Stimulated activated CD4-positive, alpha-beta T cell treated with anti-CD3 and anti-CD28 coated beads, Interleukin-1b, Interleukin-23, amount 100 ng/mL, for 1 hour (primary cell): ENCODE results near the gene USP19.

Experiments
- DNase-seq, 2 donors: peaks; one replicate each; pipeline ENCODE4 v3.0.0-alpha.2; 2020; ENCODE audit warnings: low read depth in 2 of 2

The USP19 gene, protein sequence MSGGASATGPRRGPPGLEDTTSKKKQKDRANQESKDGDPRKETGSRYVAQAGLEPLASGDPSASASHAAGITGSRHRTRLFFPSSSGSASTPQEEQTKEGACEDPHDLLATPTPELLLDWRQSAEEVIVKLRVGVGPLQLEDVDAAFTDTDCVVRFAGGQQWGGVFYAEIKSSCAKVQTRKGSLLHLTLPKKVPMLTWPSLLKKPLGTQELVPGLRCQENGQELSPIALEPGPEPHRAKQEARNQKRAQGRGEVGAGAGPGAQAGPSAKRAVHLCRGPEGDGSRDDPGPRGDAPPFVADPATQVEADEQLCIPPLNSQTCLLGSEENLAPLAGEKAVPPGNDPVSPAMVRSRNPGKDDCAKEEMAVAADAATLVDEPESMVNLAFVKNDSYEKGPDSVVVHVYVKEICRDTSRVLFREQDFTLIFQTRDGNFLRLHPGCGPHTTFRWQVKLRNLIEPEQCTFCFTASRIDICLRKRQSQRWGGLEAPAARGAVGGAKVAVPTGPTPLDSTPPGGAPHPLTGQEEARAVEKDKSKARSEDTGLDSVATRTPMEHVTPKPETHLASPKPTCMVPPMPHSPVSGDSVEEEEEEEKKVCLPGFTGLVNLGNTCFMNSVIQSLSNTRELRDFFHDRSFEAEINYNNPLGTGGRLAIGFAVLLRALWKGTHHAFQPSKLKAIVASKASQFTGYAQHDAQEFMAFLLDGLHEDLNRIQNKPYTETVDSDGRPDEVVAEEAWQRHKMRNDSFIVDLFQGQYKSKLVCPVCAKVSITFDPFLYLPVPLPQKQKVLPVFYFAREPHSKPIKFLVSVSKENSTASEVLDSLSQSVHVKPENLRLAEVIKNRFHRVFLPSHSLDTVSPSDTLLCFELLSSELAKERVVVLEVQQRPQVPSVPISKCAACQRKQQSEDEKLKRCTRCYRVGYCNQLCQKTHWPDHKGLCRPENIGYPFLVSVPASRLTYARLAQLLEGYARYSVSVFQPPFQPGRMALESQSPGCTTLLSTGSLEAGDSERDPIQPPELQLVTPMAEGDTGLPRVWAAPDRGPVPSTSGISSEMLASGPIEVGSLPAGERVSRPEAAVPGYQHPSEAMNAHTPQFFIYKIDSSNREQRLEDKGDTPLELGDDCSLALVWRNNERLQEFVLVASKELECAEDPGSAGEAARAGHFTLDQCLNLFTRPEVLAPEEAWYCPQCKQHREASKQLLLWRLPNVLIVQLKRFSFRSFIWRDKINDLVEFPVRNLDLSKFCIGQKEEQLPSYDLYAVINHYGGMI (N-terminal part only)

DNA sequence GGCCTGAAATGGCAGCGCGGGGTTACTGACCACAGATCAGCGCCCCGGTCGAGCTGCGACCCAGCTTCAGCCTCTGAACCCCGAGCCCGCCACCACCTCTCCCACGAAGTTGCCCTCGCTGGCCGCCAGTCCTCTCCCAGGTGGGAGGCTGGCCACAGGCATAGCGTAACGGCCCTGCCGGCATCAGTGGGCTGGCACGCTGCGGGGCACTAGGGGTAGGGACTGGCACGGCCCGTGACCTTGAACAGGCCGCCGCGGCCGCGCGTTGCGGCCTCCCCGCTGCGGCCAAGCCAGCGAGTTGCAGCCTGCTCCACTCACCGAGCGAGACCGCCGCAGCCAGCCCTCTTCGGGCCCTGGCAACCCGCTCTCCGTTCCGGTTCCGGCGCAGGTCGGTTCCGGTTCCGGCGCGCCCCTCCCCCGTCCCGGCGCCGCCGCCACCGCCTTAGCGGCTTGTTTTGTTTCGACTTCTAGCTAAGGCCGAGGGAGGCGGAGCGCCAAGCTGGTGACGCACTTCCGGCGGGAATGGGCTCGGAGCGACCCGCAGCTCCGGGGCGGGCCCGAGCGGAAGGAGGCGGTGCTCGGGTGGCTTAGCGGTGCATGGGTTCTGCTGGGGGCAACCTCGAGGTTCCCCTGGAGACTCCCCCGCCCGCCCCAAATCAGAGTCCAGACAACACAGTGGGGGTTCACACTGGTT lies at the start of gene USP19:
Gene USP19 (minus strand): TSS at position 386 of the 694 bp plus-strand sequence. CDS start 1,678 bp downstream, outside the sequence.
- DNase-seq: peak; percentile 80 to 86

DNA sequence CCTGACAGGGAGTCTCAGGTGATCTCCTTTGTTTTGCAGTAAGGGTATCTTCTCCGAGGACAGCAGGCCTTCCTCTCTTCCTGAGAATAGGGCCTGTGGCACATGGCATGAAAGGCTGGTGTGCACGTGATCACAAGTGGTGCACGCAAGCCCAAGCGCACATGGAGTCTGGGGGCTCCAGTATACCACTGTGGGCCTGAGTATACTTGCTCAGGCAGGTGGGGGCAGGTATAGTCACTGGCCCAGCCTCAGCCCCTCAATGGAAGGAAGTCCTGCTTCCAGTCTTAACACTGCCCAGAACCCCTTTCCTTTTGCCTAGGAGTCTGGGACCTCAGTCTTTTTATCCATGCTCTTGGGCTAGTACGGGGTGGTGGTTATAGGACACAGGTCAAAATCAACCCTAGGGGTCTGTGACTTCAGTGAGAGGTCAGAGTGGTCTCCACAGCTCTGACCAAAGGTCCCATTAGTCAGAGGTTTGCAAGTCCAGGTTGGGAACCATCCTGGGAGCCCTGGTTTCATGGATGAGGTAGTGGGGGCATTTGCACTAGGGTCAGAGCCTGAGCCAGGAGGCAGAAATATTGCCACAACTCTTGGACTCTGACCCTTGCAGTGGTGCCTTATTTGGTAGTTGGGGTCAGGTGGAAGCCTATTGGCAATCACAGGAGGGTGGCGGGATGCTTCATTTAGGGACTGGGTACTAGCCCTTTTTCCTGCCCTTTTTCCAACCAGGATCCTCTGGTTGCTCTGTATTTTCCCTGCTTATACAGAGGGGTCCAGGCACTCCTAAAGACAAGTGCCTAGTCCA lies 46.3 kb upstream of the USP19 start:
- DNase-seq: no peak

DNA sequence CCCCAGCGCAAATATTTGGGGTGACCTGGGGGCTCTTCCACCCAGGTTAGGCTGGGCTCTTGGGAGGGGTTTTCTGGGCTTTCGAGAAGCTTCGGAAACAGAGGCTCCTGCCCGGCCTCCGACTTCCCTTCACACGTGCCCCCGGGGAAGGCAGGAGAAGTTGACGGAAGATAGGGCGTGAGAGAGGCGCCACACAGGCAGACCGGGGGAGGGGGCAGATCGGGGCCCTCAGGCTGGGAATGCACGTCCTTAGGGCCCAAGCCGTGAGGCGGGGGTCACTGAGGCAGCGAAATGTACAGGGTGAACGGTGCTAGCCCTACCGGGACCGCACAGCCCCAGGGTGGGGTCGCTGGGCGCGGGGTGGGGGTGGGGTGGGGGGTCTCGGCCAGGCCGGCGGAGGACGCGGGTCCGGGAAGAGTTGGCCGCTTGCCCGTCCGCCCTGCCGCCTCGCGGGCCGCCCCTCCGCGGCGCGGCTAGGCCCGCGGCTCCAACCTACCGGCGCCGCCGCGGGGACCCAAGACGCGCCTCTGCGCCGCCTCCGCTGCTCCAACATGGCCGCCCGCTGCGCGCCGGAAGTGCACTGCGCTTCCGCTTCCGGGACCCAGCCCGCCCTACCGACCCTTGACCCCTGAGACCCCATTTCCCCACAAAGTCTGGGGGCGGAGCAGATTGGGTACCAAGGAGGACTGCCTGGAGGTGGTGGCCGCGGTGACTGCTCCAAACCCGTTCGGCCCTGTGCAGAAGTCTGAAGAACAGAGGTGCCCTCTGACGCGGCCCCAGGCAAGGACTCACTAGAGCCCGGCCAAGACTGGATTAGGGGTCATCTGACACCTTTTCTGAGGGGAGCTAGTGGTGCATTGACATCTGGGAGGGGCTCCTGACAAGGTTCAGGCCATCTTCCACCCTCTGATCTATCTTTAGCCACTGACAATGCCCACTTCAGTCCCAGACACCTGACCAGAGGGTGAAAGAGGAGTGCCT lies 45.4 kb upstream of the USP19 start, which contains the start of gene CCDC71:
Gene CCDC71 (minus strand): TSS at position 561 of the 981 bp plus-strand sequence. CDS start 2,123 bp downstream, outside the sequence.
- peak; percentile 23 to 56 for DNase-seq

DNA sequence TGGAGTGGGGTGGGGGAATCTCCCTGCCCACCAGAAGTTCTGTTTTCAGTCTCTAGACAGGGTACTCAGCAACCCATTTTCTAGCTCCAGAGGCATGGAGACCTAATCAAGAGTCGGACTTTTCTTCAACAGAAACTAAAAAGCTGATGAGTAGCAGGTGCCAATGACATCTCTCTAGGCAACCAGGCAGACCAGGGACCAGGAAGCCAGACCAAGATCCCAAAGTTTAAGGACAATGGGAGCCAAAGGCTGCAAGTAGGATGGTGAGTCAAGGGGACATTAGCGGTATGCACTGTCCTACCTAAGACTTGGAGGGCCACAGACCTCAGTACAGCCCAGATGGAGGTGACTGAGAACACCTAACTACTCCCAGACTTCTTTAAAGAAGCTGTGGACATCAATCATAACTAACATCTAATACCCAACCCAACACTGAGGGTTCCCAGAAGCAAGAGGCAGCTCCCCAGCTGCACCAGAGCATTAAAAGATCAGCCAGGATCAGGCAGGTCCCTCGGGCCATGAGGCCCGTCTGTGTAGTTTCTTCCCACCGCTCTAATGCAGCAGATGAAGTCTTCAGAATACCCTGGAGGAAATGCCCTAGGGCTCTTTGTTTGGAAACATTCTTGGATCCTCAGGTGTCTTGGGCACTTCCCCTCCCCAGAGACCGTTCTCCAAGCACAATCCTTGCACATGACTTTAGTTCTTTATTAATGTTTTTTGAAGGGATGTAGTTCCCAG lies 44.5 kb upstream of the USP19 start:
- DNase-seq: no peak

DNA sequence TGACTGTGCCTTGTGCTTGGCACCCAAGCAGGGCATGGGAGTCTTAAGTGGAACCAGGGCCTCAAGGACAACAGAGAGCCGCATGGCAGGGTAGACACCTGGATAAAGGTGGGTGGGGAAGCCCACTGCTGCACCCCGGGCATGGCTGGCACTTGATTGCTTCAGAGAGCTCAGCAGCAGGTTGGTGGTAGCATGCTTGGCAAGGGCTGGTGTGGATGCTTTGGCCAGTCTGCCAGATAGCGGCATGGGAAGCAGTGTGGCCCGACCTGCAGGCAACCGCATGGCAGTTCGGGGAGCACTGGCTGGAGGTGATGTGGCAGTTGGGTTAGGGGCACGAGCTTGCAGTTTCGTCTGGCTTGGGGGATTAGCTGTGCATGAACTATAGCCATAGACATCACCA lies 43.0 kb upstream of the USP19 start:
- DNase-seq: no peak

DNA sequence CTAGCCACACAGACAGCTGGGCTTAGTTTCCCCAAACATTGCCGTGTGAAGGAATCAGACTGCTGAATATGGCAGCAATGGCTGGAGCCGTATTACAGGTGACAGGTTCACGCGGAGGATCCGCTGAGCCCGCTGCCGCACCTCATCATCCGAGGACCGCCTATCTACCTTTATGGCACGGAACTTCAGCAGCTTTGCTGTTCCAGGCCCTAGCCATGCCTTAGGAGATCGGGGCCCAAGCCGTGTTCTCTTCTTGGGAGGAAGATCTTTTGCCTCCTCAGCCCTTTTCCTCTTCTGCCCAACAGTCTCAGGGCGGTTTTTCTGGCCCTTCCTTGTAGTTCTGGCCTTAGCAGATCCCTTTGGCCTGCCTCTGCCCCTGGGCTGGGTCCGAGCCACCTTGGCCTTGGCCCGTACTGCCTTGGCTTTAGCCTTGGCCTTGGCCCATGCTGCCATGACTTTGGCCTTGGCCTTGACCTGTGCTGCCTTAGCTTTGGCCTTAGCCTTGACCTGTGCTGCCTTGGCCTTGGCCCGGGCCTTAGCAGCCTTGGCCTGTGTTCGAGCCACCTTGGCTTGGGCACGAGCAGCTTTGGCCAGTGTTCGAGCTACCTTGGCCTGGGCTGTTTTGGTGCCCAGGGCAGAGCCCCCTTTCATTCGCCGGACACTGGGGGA lies 42.3 kb upstream of the USP19 start:
- DNase-seq: no peak

DNA sequence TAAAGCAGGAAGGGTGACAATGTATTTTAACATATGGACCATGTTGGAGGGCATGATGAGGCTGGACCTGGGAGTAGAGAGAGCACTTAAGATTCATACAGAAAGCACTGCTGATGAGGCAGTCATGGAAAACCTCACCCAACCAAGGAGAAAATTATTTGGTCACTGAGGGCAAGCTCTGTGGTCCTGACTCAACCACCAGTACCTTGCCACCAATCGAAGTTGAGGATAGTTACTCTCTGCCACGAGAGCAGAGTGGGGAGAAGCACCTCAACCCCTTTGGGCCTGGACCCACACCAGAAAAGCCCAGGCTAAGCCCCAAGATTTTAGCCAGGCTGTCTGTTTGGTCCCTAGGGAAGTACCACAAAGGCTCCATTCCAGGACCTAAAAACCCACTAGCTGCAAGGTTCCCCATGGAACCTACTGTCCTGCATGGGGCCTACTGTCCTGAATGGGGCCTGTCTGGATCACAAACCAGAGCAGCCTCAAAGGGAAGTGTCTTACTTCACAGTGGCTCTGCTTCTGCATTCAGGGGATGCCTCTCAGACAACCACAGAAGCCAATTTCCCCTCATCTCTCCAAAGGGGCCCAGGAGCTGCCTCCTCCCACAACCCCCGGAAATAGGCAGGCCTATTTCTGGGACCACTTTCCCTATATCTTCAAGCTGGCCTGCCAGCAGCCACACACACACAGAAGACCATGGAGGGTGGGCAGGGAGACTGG lies 41.3 kb upstream of the USP19 start:
- DNase-seq: no peak

DNA sequence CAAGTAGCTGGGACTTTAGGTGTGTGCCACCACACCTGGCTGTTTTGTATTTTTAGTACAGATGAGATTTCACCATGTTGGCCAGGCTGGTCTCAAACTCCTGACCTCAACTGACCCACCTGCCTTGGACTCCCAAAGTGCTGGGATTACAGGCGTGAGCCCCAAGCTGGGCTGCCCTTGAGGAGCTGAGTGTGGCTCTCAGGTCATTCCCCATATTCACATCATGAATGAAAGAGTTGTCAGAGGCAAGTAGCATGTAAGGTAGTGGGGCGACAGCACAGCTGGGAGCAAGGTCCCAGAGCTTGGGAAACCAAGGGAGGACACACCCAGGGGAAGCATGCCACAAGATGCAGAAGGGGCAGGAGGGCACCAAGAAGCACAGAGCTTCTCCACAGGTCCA lies 40.6 kb upstream of the USP19 start:
- DNase-seq: no peak

DNA sequence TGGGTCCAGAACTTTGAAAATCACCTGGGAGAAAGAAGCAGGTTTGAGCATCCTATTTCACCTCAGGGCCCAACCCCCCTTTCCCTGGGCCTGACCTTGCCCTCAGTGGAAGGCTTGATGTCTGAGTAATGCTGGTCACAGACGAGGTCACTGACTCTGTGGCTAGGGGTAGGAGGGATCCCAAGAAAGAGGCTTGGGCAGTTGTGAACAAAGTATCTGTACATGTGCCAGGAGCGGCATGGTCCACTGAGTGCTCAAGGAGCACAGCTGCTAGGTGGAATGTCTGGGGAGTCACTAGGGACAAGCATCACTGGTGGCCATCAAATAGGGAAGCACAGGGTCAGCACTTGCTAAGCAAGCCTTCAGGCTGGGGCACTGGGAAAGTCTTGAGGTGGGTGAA lies 38.2 kb upstream of the USP19 start:
- no peak for DNase-seq

DNA sequence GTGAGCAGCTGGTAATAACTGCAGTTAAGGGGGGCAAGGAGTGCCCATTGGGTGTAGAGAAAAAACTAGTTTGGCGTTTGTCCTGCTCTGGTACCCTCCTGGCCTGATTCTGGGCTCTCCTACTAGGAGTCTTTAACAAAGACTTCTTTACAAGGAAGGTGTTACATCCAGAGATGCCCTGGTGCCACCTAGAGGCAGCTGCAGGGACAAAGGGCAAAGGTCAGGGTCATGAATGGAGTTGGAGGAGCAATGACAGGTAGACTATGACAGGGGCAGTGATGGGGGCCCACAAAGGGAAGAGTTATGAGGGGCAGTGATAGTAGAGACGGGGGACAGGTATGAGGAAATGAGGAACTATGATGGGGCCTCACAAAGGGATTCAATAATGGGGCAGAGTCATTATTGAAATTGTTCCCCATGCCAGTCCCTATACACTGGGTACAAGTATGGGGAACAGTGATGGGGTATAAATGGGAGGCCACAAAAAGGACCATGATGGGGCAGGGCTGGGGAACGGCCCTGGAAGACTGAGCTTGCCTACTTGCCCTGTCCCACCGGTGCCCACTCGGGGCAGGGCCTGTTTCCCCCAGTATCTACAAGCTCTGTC lies 37.6 kb upstream of the USP19 start:
- peak; percentile 23 to 29 for DNase-seq

DNA sequence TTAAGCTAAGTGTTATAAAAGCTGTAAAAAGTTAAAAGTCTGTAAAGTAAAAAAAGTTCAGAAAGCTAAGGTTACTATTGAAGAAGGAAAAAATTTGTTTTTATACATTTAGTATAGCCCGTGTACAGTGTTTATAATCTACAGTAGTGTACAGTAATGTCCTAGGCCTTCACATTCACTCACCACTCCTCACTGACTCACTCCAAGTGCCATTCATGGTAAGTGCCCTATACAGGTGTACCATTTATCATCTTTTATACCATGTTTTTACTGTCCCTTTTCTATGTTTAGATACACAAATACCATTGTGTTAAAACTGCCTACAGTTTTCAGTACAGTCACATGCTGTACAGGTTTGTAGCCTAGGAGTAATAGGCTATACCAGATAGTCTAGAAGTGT lies 36.7 kb upstream of the USP19 start:
- DNase-seq: no peak

DNA sequence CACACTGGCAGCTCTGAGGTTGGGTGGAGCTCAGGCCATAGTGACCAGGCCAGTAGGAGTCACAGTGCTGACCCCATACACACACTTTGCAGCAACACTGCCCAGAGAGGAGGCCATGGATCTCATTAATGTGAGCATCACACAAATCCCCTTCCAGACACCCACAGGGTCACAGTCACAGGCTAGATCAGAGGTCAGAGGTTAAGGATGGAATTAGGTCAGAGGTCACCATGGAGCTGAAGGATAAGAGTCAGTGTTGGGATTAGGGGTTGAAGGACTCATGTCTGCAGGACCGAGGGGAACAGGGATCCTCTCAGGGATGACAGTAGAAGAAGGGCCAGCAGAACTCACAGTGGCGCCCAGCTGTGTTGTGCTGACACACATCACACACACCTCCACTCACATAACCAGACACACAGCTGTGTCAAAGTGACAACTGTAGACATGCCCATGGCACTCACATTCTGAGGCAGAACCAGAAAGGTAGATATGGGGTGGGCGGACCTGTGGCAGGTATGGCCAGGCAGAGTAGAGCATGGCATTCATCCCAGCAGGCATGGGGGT lies 32.8 kb upstream of the USP19 start:
- no peak for DNase-seq

DNA sequence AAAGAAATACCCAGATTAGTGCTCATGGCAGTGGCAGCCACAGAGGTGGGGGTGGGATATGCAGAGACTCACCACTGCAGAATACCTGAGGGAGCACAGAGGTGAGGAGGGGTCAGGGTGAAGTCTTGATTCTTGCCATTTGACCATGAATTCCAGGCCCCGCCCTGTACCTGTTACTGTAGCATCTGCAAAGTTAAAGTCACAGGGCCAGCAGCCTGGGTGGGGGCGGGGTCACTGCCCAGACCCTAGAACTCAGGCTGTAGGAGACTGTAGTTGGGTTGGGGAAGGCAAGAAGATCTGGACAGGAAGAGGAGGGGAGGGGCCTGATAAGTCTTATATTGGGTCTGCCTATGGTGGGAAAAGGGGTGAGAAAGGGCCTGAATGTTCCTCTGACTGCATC lies 31.0 kb upstream of the USP19 start:
- DNase-seq: no peak

DNA sequence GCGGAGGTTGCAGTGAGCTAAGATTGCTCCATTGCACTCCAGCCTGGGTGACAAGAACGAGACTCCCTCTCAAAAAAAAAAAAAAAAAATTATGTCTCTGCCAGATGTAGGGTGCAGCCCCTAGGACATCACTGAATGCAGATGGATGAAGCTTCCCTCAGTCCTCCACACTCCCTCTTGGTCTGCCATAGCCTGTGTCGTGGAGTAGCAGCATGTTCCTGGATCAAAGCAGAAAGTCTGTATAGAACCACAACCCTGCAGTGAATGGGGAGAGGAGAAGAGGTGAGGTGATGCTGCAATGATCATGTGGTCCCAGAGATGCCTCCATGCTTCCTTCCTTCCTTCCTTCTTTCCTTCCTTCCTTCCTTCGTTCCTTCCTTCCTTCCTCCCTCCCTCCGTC lies 27.5 kb upstream of the USP19 start:
- DNase-seq: no peak

DNA sequence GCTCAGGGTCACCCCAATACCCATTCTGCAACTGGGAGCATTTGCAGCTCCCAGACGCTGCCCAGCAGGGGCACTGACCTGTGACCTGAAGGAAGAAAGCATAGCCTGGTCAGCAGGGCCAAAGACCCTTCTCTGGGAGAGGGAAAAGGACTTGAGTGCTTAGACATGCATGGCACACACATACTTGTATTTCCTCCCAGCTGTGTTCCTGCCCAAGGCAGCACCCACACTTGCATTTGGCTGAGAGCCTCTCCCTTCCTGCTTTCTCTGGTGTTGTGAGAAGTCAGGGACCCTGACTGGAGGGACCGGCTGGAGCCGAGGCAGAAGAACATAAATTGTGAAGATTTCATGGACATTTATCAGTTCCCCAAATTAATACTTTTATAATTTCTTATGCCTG lies 19.5 kb upstream of the USP19 start:
- DNase-seq: no peak

DNA sequence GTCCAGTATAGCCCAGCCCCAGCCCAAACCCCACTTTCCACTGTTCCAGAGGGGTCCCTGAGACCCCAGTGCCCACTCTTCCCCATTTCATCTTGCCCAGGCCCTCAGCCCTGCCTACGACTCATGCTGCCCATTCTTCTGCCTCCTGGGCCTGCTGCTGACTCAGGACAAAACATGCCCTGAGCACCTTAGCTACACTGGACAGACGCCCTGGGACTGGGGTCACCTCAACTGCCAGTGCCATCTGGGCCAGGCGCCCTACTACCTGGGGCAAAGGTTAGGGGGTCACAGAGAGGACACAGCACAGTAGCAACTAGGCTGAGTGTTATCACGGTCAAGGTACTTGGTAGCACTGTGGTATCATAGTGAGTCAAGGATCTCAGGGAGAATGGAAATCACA lies 14.9 kb upstream of the USP19 start:
- no peak for DNase-seq
